HUDEP-2 (cell line): Measurements from ENCODE around the gene VPS39.
"Not testable (repeated sequence)": the region's sequence is repeated elsewhere in the genome, so short reads cannot be mapped to it uniquely, and the experiment has no call there.

ENCODE experiments used
- DNase-seq, 76 experiments: peaks; one replicate each; lab custom pipeline; 2025; ENCODE audit not compliant: unreplicated experiment in 76 of 76; lab: John Stamatoyannopoulos, UW

The VPS39 gene

GRCh38 chr15:42207674-42208579, at the start of gene VPS39:
VPS39 (minus strand) TSS chr15:42208304; CDS start chr15:42208153, 151 bp downstream.
- peak in 73 of 76 experiments; percentile 10 to 81 (median 56) for DNase-seq

DNA sequence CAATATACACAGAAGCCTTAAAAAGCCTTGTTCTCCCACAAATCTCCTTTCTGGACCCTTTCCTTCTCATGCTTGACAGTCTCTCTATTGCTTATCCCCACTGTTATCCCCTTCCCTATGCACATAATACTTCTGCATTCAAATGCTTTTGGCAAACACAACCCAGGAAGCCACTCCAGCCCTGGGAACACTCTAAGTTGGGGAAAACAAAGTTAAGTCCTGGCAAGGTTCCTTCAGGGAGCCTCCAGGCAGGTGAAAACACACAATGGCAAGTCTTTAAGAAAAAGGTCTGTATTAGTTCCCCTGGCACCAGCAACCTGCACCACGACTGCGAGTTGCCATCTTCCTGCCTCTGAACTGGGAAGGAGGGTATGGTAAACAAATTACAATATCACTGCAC, 45.2 kb upstream of the VPS39 start:
- no peak for DNase-seq

- no peak for DNase-seq
These were observed 32.7 kb upstream of the VPS39 start for GRCh38 chr15:42240823-42241222.

DNA sequence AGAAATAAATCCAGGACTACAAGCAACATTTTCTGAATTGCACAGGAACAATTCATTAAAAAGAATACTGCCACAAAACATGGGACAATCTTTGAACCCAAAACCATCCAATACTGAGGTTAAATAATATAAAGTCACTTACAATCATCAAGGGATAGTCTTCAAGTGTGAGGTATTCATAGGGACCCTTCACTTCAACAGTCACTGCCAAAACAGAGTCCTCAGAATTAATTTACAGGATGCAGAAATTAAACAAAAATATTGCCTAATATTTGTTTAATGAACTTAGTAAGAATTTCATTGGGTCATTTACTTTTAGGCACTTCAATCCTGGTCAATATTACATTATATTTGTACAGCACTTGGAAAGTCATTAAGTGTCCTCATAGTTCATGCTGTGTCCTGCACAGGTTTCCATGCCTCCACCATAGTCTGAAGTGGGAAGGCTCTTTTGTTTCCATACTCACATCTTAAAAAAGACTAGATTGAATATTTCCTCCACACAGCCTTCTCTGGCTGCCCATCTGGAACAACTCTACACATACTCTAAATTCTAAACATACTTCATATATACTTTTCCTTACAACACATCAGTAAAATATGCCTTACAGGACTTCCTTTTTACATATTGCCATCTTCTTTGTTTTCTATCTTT, 31.6 kb upstream of the VPS39 start:
- DNase-seq, result no peak

GRCh38 chr15:42233107-42233506, 25.0 kb upstream of the VPS39 start:
- DNase-seq, result no peak

- DNase-seq, result no peak
These were observed 24.5 kb upstream of the VPS39 start for GRCh38 chr15:42232606-42233005.

- DNase-seq, result no peak
These were observed 23.0 kb upstream of the VPS39 start for GRCh38 chr15:42231088-42231487.

DNA sequence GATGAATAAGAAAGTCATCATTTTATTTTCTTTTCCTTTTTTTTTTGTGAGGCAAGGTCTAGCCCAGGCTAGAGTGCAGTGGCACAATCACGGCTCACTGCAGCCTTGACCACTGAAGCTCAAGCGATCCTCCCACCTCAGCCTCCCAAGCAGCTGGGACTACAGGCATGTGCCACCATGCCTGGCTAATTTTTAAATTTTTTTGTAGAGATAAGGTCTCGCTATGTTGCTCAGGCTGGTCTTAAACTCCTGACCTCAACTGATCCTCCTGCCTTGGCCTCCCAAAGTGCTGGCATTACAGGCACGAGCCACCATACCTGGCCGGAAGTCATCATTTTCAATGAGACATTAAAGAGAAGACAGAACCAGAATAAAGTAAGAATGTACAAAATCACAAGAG, 20.9 kb upstream of the VPS39 start:
- DNase-seq, result not testable (repeated sequence)

GRCh38 chr15:42228036-42228435, 19.9 kb upstream of the VPS39 start:
- no peak for DNase-seq

- DNase-seq, result no peak
These were observed 18.5 kb upstream of the VPS39 start for GRCh38 chr15:42226648-42227047.

GRCh38 chr15:42220216-42220615, 12.1 kb upstream of the VPS39 start:
- DNase-seq, result no peak

DNA sequence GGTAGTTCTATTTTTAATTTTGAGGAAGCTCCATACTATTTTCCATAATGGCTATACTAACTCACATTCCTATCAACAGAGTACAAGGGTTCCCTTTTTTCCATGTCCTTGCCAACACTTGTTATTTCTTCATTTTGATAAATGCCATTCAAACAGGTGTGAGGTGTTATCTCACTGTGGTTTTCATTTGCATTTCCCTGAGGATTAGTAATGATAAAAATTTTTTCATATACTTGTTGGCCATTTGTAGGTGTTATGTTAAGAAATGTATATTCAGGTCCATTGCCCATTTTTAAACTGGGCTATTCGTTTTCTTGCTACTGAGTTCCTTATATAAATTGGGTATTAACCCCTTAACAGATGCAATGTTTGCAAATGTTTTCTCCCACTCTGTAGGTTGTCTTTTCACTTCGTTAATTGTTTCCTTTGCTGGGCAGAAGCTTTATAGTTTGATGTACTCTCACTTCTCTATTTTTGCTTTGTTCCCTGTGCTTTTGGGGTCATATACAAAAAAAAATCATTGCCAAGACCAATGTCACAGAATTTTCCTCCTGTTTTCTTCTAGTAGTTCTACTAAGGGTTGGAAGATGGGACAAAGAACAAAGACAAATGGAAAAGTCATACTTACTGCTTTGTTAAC, 11.0 kb upstream of the VPS39 start:
- no peak for DNase-seq

DNA sequence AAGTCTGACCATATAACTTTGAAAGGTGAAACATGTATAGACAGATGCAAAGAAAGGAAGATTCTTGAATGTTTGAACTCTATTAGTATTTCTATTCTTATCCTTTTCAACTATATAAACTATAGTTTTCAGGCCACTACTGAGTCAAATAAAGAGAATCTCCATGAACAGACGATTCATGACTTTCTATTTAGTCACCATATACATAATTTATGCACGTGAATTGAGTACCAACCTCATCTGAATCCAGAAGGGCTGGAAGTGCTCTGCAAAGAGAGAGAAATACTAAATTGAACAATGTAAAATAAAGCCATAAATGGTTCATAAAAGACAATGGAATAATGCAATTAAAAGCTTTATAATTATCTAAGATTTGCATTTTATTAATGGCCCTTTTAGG, 9.5 kb upstream of the VPS39 start:
- no peak for DNase-seq

DNA sequence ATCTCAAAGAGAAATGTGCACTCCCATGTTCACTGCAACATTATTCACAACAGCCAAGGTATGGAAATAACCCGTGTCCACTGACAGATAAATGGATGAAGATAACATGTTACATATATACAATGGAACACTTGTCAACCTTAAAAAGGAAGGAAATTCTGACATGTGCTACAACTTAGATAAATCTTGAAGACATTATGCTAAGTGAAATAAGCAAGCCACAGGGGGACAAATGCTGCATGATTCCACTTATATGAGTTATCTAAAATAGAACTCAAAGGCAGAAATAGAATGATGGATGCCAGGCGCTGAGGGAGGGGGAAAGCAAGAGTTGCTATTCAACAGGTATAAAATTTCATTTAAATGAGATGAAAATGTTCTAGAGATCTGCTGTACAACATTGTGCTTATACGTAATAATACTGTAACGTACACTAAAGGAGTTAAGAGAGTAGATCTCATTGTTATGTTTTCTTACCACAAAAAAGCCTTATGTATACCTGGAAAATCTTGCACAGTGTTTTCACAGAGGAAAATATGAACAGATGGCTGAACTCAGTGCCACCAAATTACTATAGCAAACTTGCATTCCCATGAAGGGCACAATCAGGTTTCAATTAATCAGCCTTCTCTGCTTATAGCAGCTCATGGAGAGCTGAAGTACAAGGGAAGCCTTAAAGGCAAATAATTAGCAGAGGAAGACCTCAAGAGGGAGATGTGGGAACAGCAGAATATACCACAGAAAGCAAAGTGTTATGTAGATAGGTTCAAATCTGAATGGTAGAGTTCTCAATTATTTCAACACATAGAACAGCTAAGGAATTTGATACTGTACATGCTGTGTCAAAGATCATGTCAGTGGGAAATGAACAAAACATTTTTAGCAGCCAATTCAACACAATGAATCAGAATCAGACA, 8.1 kb upstream of the VPS39 start:
- DNase-seq, result no peak

- no peak for DNase-seq
These were observed 6.5 kb upstream of the VPS39 start for GRCh38 chr15:42214600-42214999.

- DNase-seq, result no peak
These were observed 5.4 kb upstream of the VPS39 start for GRCh38 chr15:42213511-42213910.

GRCh38 chr15:42210696-42211095, 2.6 kb upstream of the VPS39 start:
- no peak for DNase-seq

DNA sequence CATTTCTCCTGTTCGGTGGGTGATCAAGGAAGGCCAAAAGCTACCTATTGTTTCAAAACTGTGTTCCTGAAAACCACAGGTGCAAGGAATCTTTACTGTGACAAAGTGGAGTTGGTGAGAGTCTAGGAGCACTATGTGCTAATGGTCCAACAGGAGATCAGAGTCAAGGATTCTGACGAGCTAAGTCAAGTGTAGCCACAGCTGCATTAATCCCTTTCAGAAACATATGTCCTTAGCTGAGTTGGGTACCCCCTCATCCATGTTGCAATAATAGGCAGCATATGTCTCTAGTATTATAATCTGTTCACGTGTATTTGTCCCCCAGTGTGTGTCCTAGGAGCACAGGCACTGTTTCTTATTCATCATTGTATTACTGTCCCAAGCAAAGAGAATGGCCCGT, 1.7 kb downstream of the VPS39 start:
- no peak for DNase-seq

GRCh38 chr15:42203891-42204290, 4.2 kb downstream of the VPS39 start:
- DNase-seq, result no peak

DNA sequence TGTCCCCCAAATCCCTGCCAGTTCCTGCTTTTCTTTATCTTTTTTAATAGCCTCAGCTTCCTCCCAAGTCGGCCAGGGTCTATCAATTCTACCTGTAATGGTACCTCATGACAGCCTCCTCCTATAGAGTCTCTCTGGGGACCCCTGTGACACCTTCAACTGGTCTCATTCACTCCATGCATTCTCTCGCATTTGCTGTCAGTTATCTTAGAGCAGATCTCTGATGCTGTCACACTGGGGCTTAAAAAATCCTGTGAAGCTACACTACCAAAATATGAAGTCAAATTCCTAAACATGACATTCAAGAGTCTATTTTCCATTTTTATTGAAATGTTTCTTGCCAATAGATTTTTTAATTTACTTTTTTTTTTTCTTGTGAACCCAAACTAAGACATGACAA, 5.5 kb downstream of the VPS39 start:
- DNase-seq, result no peak

GRCh38 chr15:42201801-42202200, 6.3 kb downstream of the VPS39 start:
- DNase-seq, result no peak
